Adipocyte (in vitro differentiated cells): Measurements from ENCODE around the gene PEPD.

Source experiments
- DNase-seq: peaks from one replicate; pipeline ENCODE4 v3.0.0-alpha.2; 2015; ENCODE audit warnings: low read depth
- H3K27me3 ChIP-seq: replicated peaks from 2 replicates; pipeline ENCODE4 v1.7.0; 2013; ENCODE audit warnings: mild to moderate bottlenecking, low read length, moderate library complexity; ENCODE audit not compliant: control insufficient read depth, insufficient read depth
- H3K36me3 ChIP-seq: 2 replicates; pipeline ENCODE4 v1.7.0; 2013; ENCODE audit warnings: low read length, mild to moderate bottlenecking, moderate library complexity; ENCODE audit not compliant: control insufficient read depth, insufficient read depth, severe bottlenecking
- H3K4me1 ChIP-seq: 2 replicates; pipeline ENCODE4 v1.7.0; 2013; ENCODE audit warnings: mild to moderate bottlenecking, low read length, moderate library complexity; ENCODE audit not compliant: control insufficient read depth, insufficient read depth
- H3K4me3 ChIP-seq: 2 replicates; pipeline ENCODE4 v1.7.0; 2013; ENCODE audit warnings: mild to moderate bottlenecking, low read length, moderate library complexity
- H3K9ac ChIP-seq: 2 replicates; pipeline ENCODE4 v1.7.0; 2013; ENCODE audit warnings: mild to moderate bottlenecking, low read length, moderate library complexity
- H3K9me3 ChIP-seq: 2 replicates; pipeline ENCODE4 v1.7.0; 2013; ENCODE audit warnings: mild to moderate bottlenecking, low read length, moderate library complexity; ENCODE audit not compliant: control insufficient read depth

Gene PEPD

DNA sequence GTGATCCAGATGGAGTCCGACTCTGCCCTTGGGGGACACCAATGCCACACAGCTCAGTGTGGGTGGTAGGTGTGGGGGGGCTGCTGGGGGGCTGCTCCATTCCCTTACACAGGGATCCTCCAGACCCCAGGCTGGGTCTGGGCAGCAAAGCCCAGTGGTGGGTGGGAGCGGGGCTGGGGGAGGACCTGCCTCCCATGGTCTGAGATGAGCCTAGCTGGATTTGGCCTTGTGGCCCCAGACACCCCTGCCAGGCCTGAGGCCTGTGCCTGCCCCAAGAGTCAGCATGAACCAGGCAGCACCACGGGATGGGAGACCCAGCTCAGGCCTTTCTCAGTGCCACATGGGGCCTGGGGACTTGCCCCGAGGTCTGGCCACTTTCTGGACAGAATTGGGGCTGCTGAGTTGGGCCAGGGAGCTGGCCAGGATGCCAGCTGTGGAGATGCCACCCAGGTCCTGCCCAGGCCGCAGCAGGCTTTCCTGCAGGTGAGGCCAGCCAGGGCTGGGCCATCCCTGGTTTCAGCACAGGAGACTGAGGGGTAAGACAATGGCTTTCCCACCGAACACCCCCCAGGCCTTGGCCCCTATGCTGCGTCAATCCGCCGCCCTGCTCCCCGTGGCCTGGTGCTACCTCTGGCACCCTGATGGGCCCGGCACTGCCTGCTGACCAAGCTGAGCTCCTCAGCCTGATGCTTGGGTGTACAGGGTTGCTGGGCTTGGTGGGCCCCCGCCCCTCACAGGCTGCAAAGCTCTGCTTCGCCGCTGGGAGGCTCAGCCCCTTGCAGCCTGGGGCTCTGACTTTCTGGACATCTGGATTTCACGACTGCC, 123.8 kb downstream of the PEPD start:
- H3K4me3 ChIP-seq: no peak overlapping the region
- no peaks in the 10 kb centered on the region for H3K36me3 ChIP-seq
- no peak overlapping the region for H3K9ac ChIP-seq
- no peak for DNase-seq
- H3K9me3 ChIP-seq: no peaks in the 10 kb centered on the region
- H3K4me1 ChIP-seq: peaks cover 38% of the 10 kb centered on the region
- no peaks in the 10 kb centered on the region for H3K27me3 ChIP-seq

- H3K27me3 ChIP-seq: no peaks in the 10 kb centered on the region
- no peaks in the 10 kb centered on the region for H3K36me3 ChIP-seq
- H3K4me3 ChIP-seq: no peak overlapping the region
- H3K4me1 ChIP-seq: peaks cover 46% of the 10 kb centered on the region
- H3K9me3 ChIP-seq: no peaks in the 10 kb centered on the region
- no peak overlapping the region for H3K9ac ChIP-seq
- no peak for DNase-seq
Measured at GRCh38 chr19:33396701-33397535, 124.7 kb downstream of the PEPD start.

GRCh38 chr19:33395561-33396550, 125.7 kb downstream of the PEPD start:
- DNase-seq: no peak
- H3K4me1 ChIP-seq: peaks cover 56% of the 10 kb centered on the region
- peak overlapping the region; percentile 17 for H3K9ac ChIP-seq
- H3K4me3 ChIP-seq: no peak overlapping the region
- H3K9me3 ChIP-seq: no peaks in the 10 kb centered on the region
- no peaks in the 10 kb centered on the region for H3K27me3 ChIP-seq
- no peaks in the 10 kb centered on the region for H3K36me3 ChIP-seq

GRCh38 chr19:33394723-33395560, 126.6 kb downstream of the PEPD start:
- no peaks in the 10 kb centered on the region for H3K9me3 ChIP-seq
- no peak overlapping the region for H3K4me3 ChIP-seq
- no peaks in the 10 kb centered on the region for H3K36me3 ChIP-seq
- peaks cover 65% of the 10 kb centered on the region for H3K4me1 ChIP-seq
- peak overlapping the region; percentile 30 for H3K9ac ChIP-seq
- no peak for DNase-seq
- no peaks in the 10 kb centered on the region for H3K27me3 ChIP-seq

DNA sequence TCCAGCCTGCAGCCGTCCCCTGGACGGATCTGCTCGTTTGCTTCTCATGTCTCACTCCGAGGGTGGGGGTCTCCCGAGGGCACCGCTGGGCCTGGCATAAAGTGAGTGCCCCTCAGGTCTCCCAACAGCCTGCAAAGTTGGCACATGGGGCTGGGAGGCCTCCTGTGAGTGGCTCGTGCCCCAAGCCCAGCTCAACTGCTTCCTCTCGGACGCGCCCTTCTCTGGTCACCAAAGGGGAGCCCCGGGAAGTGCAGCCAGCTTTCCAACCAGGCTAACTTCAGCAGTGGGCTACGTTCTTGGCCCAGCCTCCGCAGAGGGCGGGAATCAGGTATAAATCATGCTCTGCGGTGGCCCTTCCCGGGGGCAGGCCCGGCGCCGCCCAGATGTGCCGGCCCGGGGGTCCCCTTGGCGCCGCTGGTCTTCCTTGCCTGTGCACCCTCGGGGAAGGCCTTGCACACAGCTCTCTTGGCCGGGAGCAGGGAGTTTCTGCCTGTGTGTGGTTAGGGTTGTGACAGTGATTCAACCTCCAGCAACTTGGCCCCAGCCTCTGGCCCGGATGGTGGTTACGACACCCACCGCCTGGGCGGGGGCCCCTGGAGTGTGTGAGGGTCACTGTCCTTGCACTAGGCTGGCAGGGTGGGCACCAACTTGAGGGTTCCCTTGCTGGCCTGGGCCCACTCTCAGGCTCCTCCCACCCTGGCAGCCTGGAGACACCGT, 127.4 kb downstream of the PEPD start:
- Histone ChIP-seq H3K9me3 (no peaks in the 10 kb centered on the region), H3K27me3 (no peaks in the 10 kb centered on the region), H3K9ac (peak overlapping the region; percentile 62), H3K36me3 (no peaks in the 10 kb centered on the region), H3K4me3 (peak overlapping the region; percentile 4), H3K4me1 (peaks cover 73% of the 10 kb centered on the region)
- DNase-seq: peak; percentile 65

DNA sequence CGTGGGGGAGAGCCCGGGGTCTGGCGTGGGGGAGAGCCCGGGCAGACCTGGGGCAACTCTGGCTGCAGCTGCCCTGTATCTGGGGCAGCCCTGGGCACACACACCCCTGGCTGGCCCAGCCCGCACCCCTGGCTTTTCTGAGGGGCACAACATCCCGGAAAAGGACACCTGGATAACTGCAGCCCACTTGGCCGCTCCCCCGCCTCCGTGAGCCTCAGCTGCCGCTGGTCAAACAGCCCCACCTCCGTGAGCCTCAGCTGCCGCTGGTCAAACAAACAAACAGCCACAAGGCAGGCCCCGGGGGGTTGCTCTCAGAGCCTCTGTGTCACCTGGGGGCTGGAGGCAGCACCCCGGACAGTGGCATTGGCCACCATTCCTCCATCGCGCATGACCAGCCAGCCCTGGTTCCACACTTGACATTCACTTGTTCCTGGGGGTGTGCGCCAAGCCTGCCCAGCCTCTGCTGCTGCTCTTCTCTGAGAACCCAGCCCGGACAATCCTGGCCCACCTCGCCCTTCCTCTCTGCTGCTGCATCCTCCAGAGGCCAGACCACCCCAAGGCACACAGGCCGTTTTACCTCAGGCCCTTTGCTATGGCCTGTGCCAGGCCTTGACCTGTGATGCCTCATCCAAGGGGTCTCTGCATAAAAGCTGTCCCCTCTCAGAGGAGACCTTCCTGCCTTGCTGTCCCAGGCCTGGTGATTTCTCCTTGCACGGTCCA, 128.1 kb downstream of the PEPD start:
- no peaks in the 10 kb centered on the region for H3K27me3 ChIP-seq
- no peak for DNase-seq
- H3K36me3 ChIP-seq: no peaks in the 10 kb centered on the region
- H3K9me3 ChIP-seq: no peaks in the 10 kb centered on the region
- H3K9ac ChIP-seq: peak overlapping the region; percentile 62
- H3K4me1 ChIP-seq: peaks cover 80% of the 10 kb centered on the region
- H3K4me3 ChIP-seq: peak overlapping the region; percentile 4

DNA sequence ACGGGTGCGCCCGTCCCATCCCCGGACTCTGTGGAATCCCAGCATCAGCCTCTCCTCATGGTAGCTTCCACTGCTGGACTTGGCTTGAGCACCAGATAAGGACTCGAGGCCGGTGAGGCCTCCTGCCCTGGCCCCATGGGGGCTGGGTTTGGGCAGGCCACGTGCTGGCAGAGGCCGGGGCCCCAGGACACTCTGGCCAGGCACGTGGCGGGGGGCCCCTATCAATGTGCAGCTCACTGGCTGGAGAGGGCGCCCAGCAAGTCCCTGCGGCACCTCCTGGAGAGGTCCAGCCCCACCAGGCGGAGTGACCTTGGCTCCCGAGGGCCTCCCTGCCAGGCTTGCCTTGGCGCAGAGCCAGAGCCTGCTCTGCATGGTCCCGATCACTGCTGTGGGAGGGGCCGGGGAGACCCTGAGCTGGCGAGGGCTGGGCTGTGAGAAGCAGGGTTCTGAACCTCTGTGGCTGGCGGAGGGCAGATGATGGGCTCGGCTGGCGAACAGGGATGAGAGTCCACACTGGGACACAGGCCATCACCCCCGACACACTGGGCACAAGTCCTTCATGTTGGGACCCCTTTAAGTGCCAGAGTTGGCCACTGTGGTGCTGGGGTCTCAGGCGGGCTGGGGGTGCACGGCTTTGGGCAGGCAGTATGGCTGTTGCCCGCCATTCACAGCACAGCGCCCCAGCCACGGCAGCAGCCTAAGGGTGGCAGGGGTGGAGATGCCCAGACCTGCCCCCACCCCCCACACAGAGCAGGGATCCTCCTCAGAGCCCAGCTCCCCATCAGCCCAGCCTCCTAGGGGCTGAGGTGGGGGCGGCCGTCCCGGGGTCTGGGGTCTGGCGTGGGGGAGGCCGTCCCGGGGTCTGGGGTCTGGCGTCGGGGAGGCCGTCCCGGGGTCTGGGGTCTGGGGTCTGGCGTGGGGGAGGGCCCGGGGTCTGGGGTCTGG, 129.0 kb downstream of the PEPD start:
- peaks cover 3% of the 10 kb centered on the region for H3K36me3 ChIP-seq
- H3K9ac ChIP-seq: no peak overlapping the region
- no peaks in the 10 kb centered on the region for H3K9me3 ChIP-seq
- no peak for DNase-seq
- no peak overlapping the region for H3K4me3 ChIP-seq
- peaks cover 87% of the 10 kb centered on the region for H3K4me1 ChIP-seq
- H3K27me3 ChIP-seq: no peaks in the 10 kb centered on the region

DNA sequence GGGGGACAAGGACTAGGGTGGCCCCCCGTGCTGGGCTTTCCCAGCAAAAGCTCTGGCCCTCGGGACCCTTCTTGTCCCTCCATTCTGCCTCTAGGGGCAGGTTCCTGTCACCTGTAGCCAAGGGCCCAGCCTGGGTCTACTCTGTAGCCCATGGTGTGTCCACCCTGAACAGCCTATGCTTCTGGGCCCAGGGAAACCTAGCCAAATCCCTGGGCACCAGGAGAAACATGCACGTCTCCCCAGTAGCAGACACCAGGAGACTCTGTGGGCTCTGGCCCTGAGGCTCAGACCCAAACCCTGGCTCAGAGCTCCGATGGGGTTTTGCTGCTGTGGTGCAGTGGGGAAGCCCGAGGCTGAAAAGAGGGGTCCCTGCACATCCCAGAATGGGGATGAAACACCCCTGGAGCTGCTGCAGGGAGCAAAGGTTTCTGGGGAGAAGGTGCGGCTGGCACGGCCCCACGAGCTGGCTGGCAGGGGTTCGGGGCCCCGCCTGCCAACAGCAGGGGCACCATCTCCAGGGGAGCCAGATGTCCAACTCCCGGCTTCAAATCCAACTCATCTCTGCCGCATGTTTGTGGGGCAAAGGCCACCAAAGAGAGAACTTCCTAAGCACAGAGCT, 129.9 kb downstream of the PEPD start:
- DNase-seq: no peak
- Histone ChIP-seq H3K9ac (peak overlapping the region; percentile 31), H3K36me3 (peaks cover 11% of the 10 kb centered on the region), H3K4me3 (no peak overlapping the region), H3K4me1 (peaks cover 82% of the 10 kb centered on the region), H3K9me3 (no peaks in the 10 kb centered on the region), H3K27me3 (no peaks in the 10 kb centered on the region)
